Superior temporal gyrus (tissue), 1 donor: Measurements from ENCODE around the gene ALG11.
"Not testable (repeated sequence)": the region's sequence is repeated elsewhere in the genome, so short reads cannot be mapped to it uniquely, and the experiment has no call there.

Experiments used
- DNase-seq: peaks from one replicate; pipeline ENCODE4 v3.0.0-alpha.2; 2016; ENCODE audit errors: extremely low spot score

ALG11 gene

GRCh38 chr13:52029569-52029968 is 17.4 kb downstream of the ALG11 start:
- DNase-seq = no peak

GRCh38 chr13:52030401-52030800 is 18.2 kb downstream of the ALG11 start:
- not testable (repeated sequence) for DNase-seq

GRCh38 chr13:52033039-52033438 is 20.8 kb downstream of the ALG11 start:
- DNase-seq = no peak

GRCh38 chr13:52034616-52035226 is 22.5 kb downstream of the ALG11 start:
- DNase-seq = no peak

GRCh38 chr13:52036037-52036436 is 23.8 kb downstream of the ALG11 start:
- DNase-seq = no peak

- no peak for DNase-seq
Measured at GRCh38 chr13:52043675-52044074, 31.5 kb downstream of the ALG11 start.

- DNase-seq = no peak
Measured at GRCh38 chr13:52047463-52047862, 35.3 kb downstream of the ALG11 start.

GRCh38 chr13:52048516-52048915 is 36.3 kb downstream of the ALG11 start:
- no peak for DNase-seq

- DNase-seq = no peak
Measured at GRCh38 chr13:52051400-52051799, 39.2 kb downstream of the ALG11 start.

GRCh38 chr13:52053460-52053859 is 41.3 kb downstream of the ALG11 start:
- no peak for DNase-seq

GRCh38 chr13:52061064-52061463 is 48.9 kb downstream of the ALG11 start:
- DNase-seq = not testable (repeated sequence)

GRCh38 chr13:52061587-52061986 is 49.4 kb downstream of the ALG11 start:
- DNase-seq = peak; percentile 27

GRCh38 chr13:52067237-52067636 is 55.0 kb downstream of the ALG11 start:
- no peak for DNase-seq

GRCh38 chr13:52070929-52071523 is 58.8 kb downstream of the ALG11 start:
- no peak for DNase-seq
